OCI-LY7 (cell line): ENCODE data around the gene INPP5A. TPM values are rescaled to one million over a fixed set of nuclear protein-coding genes. Genes with fewer than 3 reads are reported as not detected.

Experiments
- BruUV-seq: library from RNA; stranded (reverse); fragments of 400-500 nt; replicated peaks from 2 replicates; lab custom pipeline; 2021; lab: Mats Ljungman, UMichigan
- CTCF ChIA-PET: fragments of 300-600 bp; sonication (Branson Sonifier 250); formaldehyde crosslinking; loops from one replicate; lab custom pipeline; 2022; ENCODE audit warnings: antibody characterized with exemption; ENCODE audit not compliant: unreplicated experiment; lab: Charles Lee
- POLR2A ChIA-PET: fragments of 300-600 bp; sonication (Branson Sonifier 250); formaldehyde crosslinking; loops from one replicate; lab custom pipeline; 2022; ENCODE audit warnings: antibody characterized with exemption; lab: Charles Lee
- DNase-seq: peaks from one replicate; pipeline ENCODE4 v3.0.0-alpha.2; 2015; ENCODE audit warnings: low spot score
- H2AFZ ChIP-seq: fragments of 200-600 bp; sonication (generic), shearing (Covaris generic); 2 replicates; pipeline ENCODE4 v1.6.1; 2014; ENCODE audit warnings: mild to moderate bottlenecking, antibody characterized with exemption, low read length, moderate library complexity
- H3K27ac ChIP-seq: fragments of 200-600 bp; sonication (generic); 2 replicates; pipeline ENCODE4 v1.5.1; 2014; ENCODE audit warnings: mixed run types, low read depth, mild to moderate bottlenecking, moderate library complexity, low read length, inconsistent platforms; ENCODE audit not compliant: poor library complexity, severe bottlenecking
- H3K36me3 ChIP-seq: fragments of 200-600 bp; sonication (generic); 2 replicates; pipeline ENCODE4 v1.6.1; 2014; ENCODE audit warnings: mild to moderate bottlenecking, antibody characterized with exemption, low read length, moderate library complexity, mixed read lengths; ENCODE audit not compliant: insufficient read depth
- H3K4me1 ChIP-seq: fragments of 200-600 bp; sonication (generic); 2 replicates; pipeline ENCODE4 v1.5.1; 2014; ENCODE audit warnings: mild to moderate bottlenecking, low read length; ENCODE audit not compliant: insufficient read depth, poor library complexity, severe bottlenecking
- H3K4me2 ChIP-seq: fragments of 200-600 bp; sonication (generic); 2 replicates; pipeline ENCODE4 v1.6.1; 2014; ENCODE audit warnings: mild to moderate bottlenecking, low read length
- H3K4me3 ChIP-seq: fragments of 200-600 bp; sonication (generic); 2 replicates; pipeline ENCODE4 v1.5.1; 2014; ENCODE audit warnings: mild to moderate bottlenecking, low read depth, low read length; ENCODE audit not compliant: poor library complexity, severe bottlenecking
- H3K79me2 ChIP-seq: fragments of 200-600 bp; sonication (generic); 2 replicates; pipeline ENCODE4 v1.6.1; 2016; ENCODE audit warnings: low read depth, mild to moderate bottlenecking, low read length, moderate library complexity, mixed read lengths; ENCODE audit not compliant: insufficient read depth
- H3K9me2 ChIP-seq: fragments of 200-600 bp; sonication (generic); 2 replicates; pipeline ENCODE4 v1.6.1; 2016; ENCODE audit warnings: mild to moderate bottlenecking, low read length, mixed read lengths; ENCODE audit not compliant: insufficient read depth
- H3K9me3 ChIP-seq: fragments of 200-600 bp; sonication (generic); 2 replicates; pipeline ENCODE4 v1.6.1; 2014; ENCODE audit warnings: mild to moderate bottlenecking, mixed run types, low read length, mixed read lengths
- H4K20me1 ChIP-seq: fragments of 200-600 bp; sonication (generic); 2 replicates; pipeline ENCODE4 v1.6.1; 2014; ENCODE audit warnings: mild to moderate bottlenecking, antibody characterized with exemption, low read length, moderate library complexity, mixed read lengths; ENCODE audit not compliant: insufficient read depth
- CTCF ChIP-seq: fragments of 200-600 bp; sonication (generic); conservative IDR thresholded peaks from 2 replicates; pipeline ENCODE4 v1.5.1; 2014; ENCODE audit warnings: mild to moderate bottlenecking, antibody characterized with exemption, low read length, moderate library complexity, mixed read lengths
- EZH2phosphoT487 ChIP-seq: fragments of 200-600 bp; sonication (generic); IDR thresholded peaks from 2 replicates; pipeline ENCODE4 v1.6.1; 2018; ENCODE audit warnings: low read depth, borderline replicate concordance, mild to moderate bottlenecking, mixed run types, antibody characterized with exemption, low read length, moderate library complexity, mixed read lengths
- intact Hi-C: fragments of 100-400 bp; cut with micrococcal nuclease; formaldehyde crosslinking; loops from one replicate; pipeline ENCODE4 v1.10.0; 2022; ENCODE audit not compliant: unreplicated experiment
- total RNA-seq, 2 experiments: library from RNA; depleted of rRNA in 1 of 2; stranded (reverse); fragments of >200 nt in 1 of 2; shearing (Covaris generic) in 1 of 2; gene quantifications; 2 replicates each; pipeline ENCODE4 v1.2.3, GENCODE V29; 2014 to 2022

INPP5A gene
- total RNA-seq, 2 experiments from 2014 or later: 14.5 to 18.4 TPM

GRCh38 chr10:132735341-132735775 lies 197.8 kb downstream of the INPP5A start:
- H4K20me1 ChIP-seq: no peaks in the 10 kb centered on the region
- ChIA-PET POLR2A (no interaction called here), CTCF (no interaction called here)
- H3K79me2 ChIP-seq: no peaks in the 10 kb centered on the region
- TF ChIP-seq EZH2phosphoT487 (no peak), CTCF (no peak)
- no peaks in the 10 kb centered on the region for H3K4me1 ChIP-seq
- no peaks in the 10 kb centered on the region for H3K9me2 ChIP-seq
- intact Hi-C loops: no loop called here
- H3K4me2 ChIP-seq: no peak overlapping the region
- H3K36me3 ChIP-seq: no peaks in the 10 kb centered on the region
- no peaks in the 10 kb centered on the region for H3K9me3 ChIP-seq
- DNase-seq: no peak
- no TSS peak for BruUV-seq
- no peak overlapping the region for H2AFZ ChIP-seq
- H3K27ac ChIP-seq: no peak overlapping the region
- no peak overlapping the region for H3K4me3 ChIP-seq

DNA sequence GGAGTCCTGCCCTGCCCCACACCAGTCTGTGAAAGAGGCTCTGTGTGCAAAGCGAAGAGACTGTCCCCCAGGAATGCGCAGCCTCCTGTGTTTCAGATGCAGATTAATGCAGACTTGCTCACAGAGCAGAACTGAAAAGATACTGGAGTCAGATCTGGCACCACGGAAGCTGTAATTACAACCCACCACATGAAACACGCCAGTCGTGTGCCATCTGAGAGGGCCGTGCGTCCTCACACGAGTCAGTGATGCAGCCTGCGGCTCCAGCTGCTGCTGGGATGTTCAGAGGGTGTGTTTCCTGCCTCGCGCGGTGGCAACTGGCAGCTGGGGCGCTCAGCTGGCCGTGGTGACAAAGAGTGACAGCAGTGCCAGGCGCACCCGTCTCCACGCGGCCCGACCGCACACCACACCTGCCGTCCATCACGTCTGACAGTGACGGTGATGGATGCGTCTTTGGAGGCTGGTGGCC lies 198.4 kb downstream of the INPP5A start:
- H3K36me3 ChIP-seq: no peaks in the 10 kb centered on the region
- H3K9me3 ChIP-seq: no peaks in the 10 kb centered on the region
- DNase-seq: no peak
- H3K4me1 ChIP-seq: no peaks in the 10 kb centered on the region
- H4K20me1 ChIP-seq: no peaks in the 10 kb centered on the region
- H3K4me2 ChIP-seq: no peak overlapping the region
- CTCF ChIA-PET: no interaction called here
- POLR2A ChIA-PET: no interaction called here
- intact Hi-C loops: no loop called here
- H2AFZ ChIP-seq: no peak overlapping the region
- no peak for TF ChIP-seq EZH2phosphoT487
- no peak for TF ChIP-seq CTCF
- H3K79me2 ChIP-seq: no peaks in the 10 kb centered on the region
- H3K27ac ChIP-seq: no peak overlapping the region
- H3K9me2 ChIP-seq: no peaks in the 10 kb centered on the region
- BruUV-seq: no TSS peak
- no peak overlapping the region for H3K4me3 ChIP-seq

- no peak overlapping the region for H3K4me3 ChIP-seq
- no peaks in the 10 kb centered on the region for H3K4me1 ChIP-seq
- ChIA-PET CTCF (no interaction called here), POLR2A (no interaction called here)
- H3K27ac ChIP-seq: no peak overlapping the region
- H3K4me2 ChIP-seq: no peak overlapping the region
- no TSS peak for BruUV-seq
- no peaks in the 10 kb centered on the region for H3K9me3 ChIP-seq
- H3K36me3 ChIP-seq: no peaks in the 10 kb centered on the region
- no peaks in the 10 kb centered on the region for H3K9me2 ChIP-seq
- H2AFZ ChIP-seq: no peak overlapping the region
- H4K20me1 ChIP-seq: no peaks in the 10 kb centered on the region
- no peak for DNase-seq
- intact Hi-C loops: no loop called here
- no peak for TF ChIP-seq CTCF
- no peak for TF ChIP-seq EZH2phosphoT487
- H3K79me2 ChIP-seq: no peaks in the 10 kb centered on the region
Observed at GRCh38 chr10:132737390-132738048, 199.9 kb downstream of the INPP5A start.
